Vein endothelial cell (primary cell): Measurements from ENCODE around the gene EHD2. TPM values are rescaled to one million over a fixed set of nuclear protein-coding genes. Genes with fewer than 3 reads are reported as not detected.

ENCODE experiments used
- small RNA-seq: library from RNA; depleted of rRNA; stranded (forward); fragments of <200 nt; gene quantifications from one replicate; pipeline ENCODE3, GENCODE V24; 2012
- total RNA-seq: library from RNA; depleted of rRNA; stranded (reverse); fragments of >200 nt; gene quantifications from 2 replicates; pipeline ENCODE4 v1.2.3, GENCODE V29; 2012

EHD2 gene
- 150 and 171 TPM in 2 replicates for total RNA-seq

GRCh38 chr19:47713046-47714021, at the start of gene EHD2:
Gene EHD2, plus strand, starts transcription at chr19:47713422. Its CDS starts 3,191 bp downstream, at chr19:47716613.

GRCh38 chr19:47745010-47745901, 32.0 kb downstream of the EHD2 start, which contains the start of gene NOP53:
Gene NOP53, plus strand, starts transcription at chr19:47745546. Its CDS starts 14 bp downstream, at chr19:47745560.

GRCh38 chr19:47778049-47778953, 65.1 kb downstream of the EHD2 start, which contains the start of gene SELENOW:
Gene SELENOW, plus strand, starts transcription at chr19:47778703. Its CDS starts 83 bp downstream, at chr19:47778786.

Small RNA genes within 50 kb of the gene (small RNA-seq; reads per million reads assigned to genes)
- gene SNORD23, result not detected

Other genes with a start within 250 kb of the EHD2 start
- not detected in 2 replicates for gene SLC8A2, start 241.5 kb upstream of the EHD2 start, total RNA-seq
- gene KPTN, start 229.2 kb upstream of the EHD2 start, total RNA-seq, result 4.3 and 5.6 TPM in 2 replicates
- 82.6 and 92.5 TPM in 2 replicates for gene NAPA, start 198.4 kb upstream of the EHD2 start, total RNA-seq
- gene ZNF541, start 140.3 kb upstream of the EHD2 start, total RNA-seq, result 0.19 and 0.33 TPM in 2 replicates
- gene BICRA, start 104.3 kb upstream of the EHD2 start, total RNA-seq, result 7.5 and 12.7 TPM in 2 replicates
- gene NOP53, start 32.1 kb downstream of the EHD2 start, total RNA-seq, result 67.4 and 97.0 TPM in 2 replicates
- 342 and 531 TPM in 2 replicates for gene SELENOW, start 65.3 kb downstream of the EHD2 start, total RNA-seq
- gene TPRX1, start 91.1 kb downstream of the EHD2 start, total RNA-seq, result not detected in 2 replicates
- not detected in 2 replicates for gene CRX, start 108.5 kb downstream of the EHD2 start, total RNA-seq
- not detected in 2 replicates for gene TPRX2, start 145.8 kb downstream of the EHD2 start, total RNA-seq
- gene SULT2A1, start 172.9 kb downstream of the EHD2 start, total RNA-seq, result not detected in 2 replicates